ENCODE results near the gene ARL6.
"Not testable (repeated sequence)": the region's sequence is repeated elsewhere in the genome, so short reads cannot be mapped to it uniquely, and the experiment has no call there.

ARL6 gene

GRCh38 chr3:97821774-97822358 is 57.3 kb downstream of the ARL6 start, which contains the start of gene CRYBG3:
Gene CRYBG3, plus strand, starts transcription at chr3:97822011. Its CDS starts 196 bp downstream, at chr3:97822207.
- DNase-seq = peak; percentile 8

- no peak for DNase-seq
Observed at GRCh38 chr3:97822359-97822775, 57.8 kb downstream of the ARL6 start.

GRCh38 chr3:97823046-97824004 is 58.8 kb downstream of the ARL6 start:
- no peak for DNase-seq

- no peak for DNase-seq
Observed at GRCh38 chr3:97825101-97825500, 60.5 kb downstream of the ARL6 start.

GRCh38 chr3:97827741-97828471 is 63.3 kb downstream of the ARL6 start:
- no peak for DNase-seq

- DNase-seq = no peak
Observed at GRCh38 chr3:97829198-97829597, 64.6 kb downstream of the ARL6 start.

GRCh38 chr3:97830638-97831037 is 66.1 kb downstream of the ARL6 start:
- no peak for DNase-seq

GRCh38 chr3:97831140-97831539 is 66.6 kb downstream of the ARL6 start:
- no peak for DNase-seq

GRCh38 chr3:97833184-97833583 is 68.6 kb downstream of the ARL6 start:
- DNase-seq = not testable (repeated sequence)

GRCh38 chr3:97835761-97836160 is 71.2 kb downstream of the ARL6 start:
- DNase-seq = no peak

GRCh38 chr3:97838393-97838792 is 73.8 kb downstream of the ARL6 start:
- no peak for DNase-seq

- DNase-seq = no peak
Observed at GRCh38 chr3:97839944-97840343, 75.4 kb downstream of the ARL6 start.

GRCh38 chr3:97841304-97841703 is 76.7 kb downstream of the ARL6 start:
- no peak for DNase-seq

- no peak for DNase-seq
Observed at GRCh38 chr3:97841956-97842355, 77.4 kb downstream of the ARL6 start.

- no peak for DNase-seq
Observed at GRCh38 chr3:97848779-97849178, 84.2 kb downstream of the ARL6 start.

All from NCI-H748 treated with DMSO at 0.1 percent for 48 hours (cell line).